Gastrocnemius medialis (tissue), 4 donors: ENCODE data around the gene BEAN1. TPM values are rescaled to one million over a fixed set of nuclear protein-coding genes. Genes with fewer than 3 reads are reported as not detected.

ENCODE experiments used
- ATAC-seq, 2 donors: fragments of 150-250 bp; one replicate each; pipeline ENCODE4 v1.9.1; 2016
- DNase-seq, 2 donors: peaks; one replicate each; pipeline ENCODE4 v3.0.0-alpha.2; 2019
- H3K27ac ChIP-seq, 4 donors: fragments of 200-600 bp; sonication (generic); 1 replicate in 1 of 4; 2 replicates in 3 of 4; pipeline ENCODE4 v1.5.1; 2016 to 2018; ENCODE audit warnings: mild to moderate bottlenecking in 2 of 4, moderate library complexity in 1 of 4
- H3K27me3 ChIP-seq, 3 donors: fragments of 200-600 bp; sonication (generic) in 2 of 3; 1 replicate in 1 of 3; 2 replicates in 2 of 3; pipeline versions ENCODE4 v1.5.1 to v1.6.0; 2016 to 2019; ENCODE audit warnings: mild to moderate bottlenecking in 1 of 3, moderate library complexity in 1 of 3
- H3K36me3 ChIP-seq, 2 donors: fragments of 200-600 bp; sonication (generic) in 1 of 2; one replicate each; pipeline ENCODE4 v1.5.1; 2017 to 2018
- H3K4me1 ChIP-seq, 2 donors: fragments of 200-600 bp; sonication (generic) in 1 of 2; one replicate each; pipeline ENCODE4 v1.5.1; 2016 to 2017; ENCODE audit warnings: mild to moderate bottlenecking in 2 of 2
- H3K4me3 ChIP-seq, 4 donors: fragments of 200-600 bp; sonication (generic) in 3 of 4; 1 replicate in 1 of 4; 2 replicates in 3 of 4; pipeline ENCODE4 v1.5.1; 2016 to 2019; ENCODE audit warnings: mild to moderate bottlenecking in 2 of 4
- H3K9me3 ChIP-seq, 3 donors: fragments of 200-600 bp; sonication (generic) in 2 of 3; 1 replicate in 1 of 3; 2 replicates in 2 of 3; pipeline ENCODE4 v1.5.1; 2016 to 2019
- POLR2A ChIP-seq, 2 donors: fragments of 450-650 bp; IDR thresholded peaks; one replicate each; pipeline ENCODE4 v1.6.1; 2017; ENCODE audit warnings: antibody characterized with exemption in 2 of 2, mild to moderate bottlenecking in 2 of 2, moderate library complexity in 2 of 2
- in situ Hi-C, 4 donors: fragments of 200-750 bp; cut with MboI; loops; one replicate each; pipeline versions ENCODE4 v1.15.0 to v1.8.0; 2017; ENCODE audit warnings: low sequenced_read_pairs in 4 of 4
- intact Hi-C: fragments of 100-400 bp; cut with DNase I; formaldehyde crosslinking; loops from one replicate; pipeline ENCODE4 v1.15.1; 2023; ENCODE audit warnings: low total_unique reads
- total RNA-seq, 4 donors: library from RNA; depleted of rRNA; stranded (reverse); fragments of >200 nt; gene quantifications; one replicate each; pipeline versions ENCODE4 v1.1.0 to v1.2.3, GENCODE V29; 2016
- TF ChIP-seq, protein P1 (sequence below), 5 experiments: fragments of 450-650 bp in 3 of 5; fragments of 200-600 bp in 2 of 5; sonication (generic) in 2 of 5; IDR thresholded peaks in 4 of 5; conservative IDR thresholded peaks in 1 of 5; 1 replicate in 4 of 5; 2 replicates in 1 of 5; pipeline ENCODE4 v1.5.1; 2016 to 2019; ENCODE audit warnings: antibody characterized with exemption in 5 of 5, mild to moderate bottlenecking in 3 of 5, moderate library complexity in 3 of 5

Gene BEAN1
- total RNA-seq, 4 donors from 2014 or later: not detected

DNA sequence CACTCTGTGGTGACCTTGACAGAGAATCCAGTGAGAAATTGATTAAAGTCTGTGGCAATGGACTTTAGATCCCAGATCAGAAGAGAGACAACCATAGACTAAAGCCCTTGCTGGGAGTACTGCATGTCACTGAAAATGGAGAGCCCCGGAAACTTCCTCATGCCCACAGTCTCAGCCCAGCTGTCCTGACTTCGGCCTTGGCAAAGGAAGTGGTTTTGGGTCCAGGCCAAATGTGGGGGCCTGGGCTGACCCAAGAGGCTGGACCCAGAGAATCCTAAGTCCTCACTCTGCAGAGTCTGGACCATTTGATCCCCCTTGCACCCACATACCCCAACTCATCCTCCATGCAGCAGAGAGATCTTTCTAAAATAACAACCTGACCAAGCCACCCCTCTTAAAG lies 4.7 kb upstream of the BEAN1 start:
- Histone ChIP-seq H3K36me3 (no peaks in the 10 kb centered on the region), H3K27me3 (peaks cover 14 to 20% (median 17%) of the 10 kb centered on the region in 3 donors), H3K4me3 (no peak overlapping the region), H3K4me1 (peaks cover 0 to 4% of the 10 kb centered on the region in 2 donors), H3K27ac (no peak overlapping the region), H3K9me3 (no peaks in the 10 kb centered on the region)
- TF ChIP-seq, protein P1, sequence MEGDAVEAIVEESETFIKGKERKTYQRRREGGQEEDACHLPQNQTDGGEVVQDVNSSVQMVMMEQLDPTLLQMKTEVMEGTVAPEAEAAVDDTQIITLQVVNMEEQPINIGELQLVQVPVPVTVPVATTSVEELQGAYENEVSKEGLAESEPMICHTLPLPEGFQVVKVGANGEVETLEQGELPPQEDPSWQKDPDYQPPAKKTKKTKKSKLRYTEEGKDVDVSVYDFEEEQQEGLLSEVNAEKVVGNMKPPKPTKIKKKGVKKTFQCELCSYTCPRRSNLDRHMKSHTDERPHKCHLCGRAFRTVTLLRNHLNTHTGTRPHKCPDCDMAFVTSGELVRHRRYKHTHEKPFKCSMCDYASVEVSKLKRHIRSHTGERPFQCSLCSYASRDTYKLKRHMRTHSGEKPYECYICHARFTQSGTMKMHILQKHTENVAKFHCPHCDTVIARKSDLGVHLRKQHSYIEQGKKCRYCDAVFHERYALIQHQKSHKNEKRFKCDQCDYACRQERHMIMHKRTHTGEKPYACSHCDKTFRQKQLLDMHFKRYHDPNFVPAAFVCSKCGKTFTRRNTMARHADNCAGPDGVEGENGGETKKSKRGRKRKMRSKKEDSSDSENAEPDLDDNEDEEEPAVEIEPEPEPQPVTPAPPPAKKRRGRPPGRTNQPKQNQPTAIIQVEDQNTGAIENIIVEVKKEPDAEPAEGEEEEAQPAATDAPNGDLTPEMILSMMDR (IDR thresholded peaks at IDR 0.05 in 4 of 5, conservative IDR thresholded peaks at IDR 0.05 in 1 of 5): no peak
- TF ChIP-seq POLR2A (IDR thresholded peaks at IDR 0.05): no peak
- no peak for ATAC-seq
- in situ Hi-C loops: loop anchor here in 1 of 4 donors (25.0 kb wide), 1 partner anchor 440 kb away; no protein-coding TSS in a partner anchor
- no peak for DNase-seq
- intact Hi-C loops: no loop called here

DNA sequence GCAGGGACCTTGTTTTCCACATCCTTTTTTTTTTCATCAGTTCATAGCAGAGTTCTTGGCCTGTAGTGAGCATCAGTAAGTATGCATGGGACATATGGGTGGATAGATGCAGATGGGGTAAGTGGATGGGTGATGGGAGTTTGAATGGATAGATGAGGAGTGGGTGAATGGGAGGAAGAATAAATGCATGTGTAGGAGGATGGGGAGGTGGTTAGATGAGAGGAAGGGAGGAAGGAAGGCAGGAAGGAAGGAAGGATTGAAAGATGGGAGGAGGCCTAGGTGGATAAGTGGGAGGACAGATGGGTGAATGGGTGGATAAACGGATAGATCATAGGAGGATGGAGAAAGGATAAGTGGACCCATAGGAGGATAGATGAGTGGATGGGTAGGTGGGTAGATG lies 3.9 kb upstream of the BEAN1 start:
- ATAC-seq: no peak
- no peak overlapping the region for H3K27ac ChIP-seq
- no peaks in the 10 kb centered on the region for H3K9me3 ChIP-seq
- in situ Hi-C loops: loop anchor here in 1 of 4 donors (25.0 kb wide), 1 partner anchor 439 kb away; no protein-coding TSS in a partner anchor
- no peak overlapping the region for H3K4me3 ChIP-seq
- intact Hi-C loops: no loop called here
- H3K27me3 ChIP-seq: peaks cover 14 to 28% (median 21%) of the 10 kb centered on the region in 3 donors
- DNase-seq: no peak
- peaks cover 0 to 9% of the 10 kb centered on the region in 2 donors for H3K4me1 ChIP-seq
- no peaks in the 10 kb centered on the region for H3K36me3 ChIP-seq
- TF ChIP-seq POLR2A (IDR thresholded peaks at IDR 0.05): no peak
- TF ChIP-seq, protein P1 (IDR thresholded peaks at IDR 0.05 in 4 of 5, conservative IDR thresholded peaks at IDR 0.05 in 1 of 5): no peak

DNA sequence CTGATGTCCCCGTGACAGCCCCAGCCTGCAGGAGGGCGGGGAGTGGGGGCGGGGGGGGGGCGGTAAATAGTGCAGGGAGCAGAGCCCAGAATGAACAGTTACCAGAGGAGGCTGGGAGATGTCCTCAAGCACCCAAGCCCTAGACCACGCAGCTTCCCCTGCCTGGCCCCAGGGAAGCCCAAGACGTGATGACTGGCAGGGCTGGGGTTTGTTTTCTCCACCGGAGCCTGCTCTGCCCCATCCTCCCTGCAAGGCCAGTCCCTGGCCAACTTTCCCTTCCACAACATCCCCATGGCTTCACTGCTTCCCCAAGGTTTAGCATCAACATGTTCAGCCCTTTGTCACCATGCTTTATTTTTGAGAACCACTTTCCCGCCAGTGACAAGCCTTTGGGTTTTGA lies 1.4 kb upstream of the BEAN1 start:
- no peak for TF ChIP-seq POLR2A (IDR thresholded peaks at IDR 0.05)
- TF ChIP-seq, protein P1 (IDR thresholded peaks at IDR 0.05 in 4 of 5, conservative IDR thresholded peaks at IDR 0.05 in 1 of 5): no peak
- no peaks in the 10 kb centered on the region for H3K9me3 ChIP-seq
- no peak overlapping the region for H3K4me3 ChIP-seq
- intact Hi-C loops (no loop called here), in situ Hi-C loops (no loop called here)
- H3K27me3 ChIP-seq: peaks cover 21 to 44% (median 38%) of the 10 kb centered on the region in 3 donors
- peaks cover 0 to 9% of the 10 kb centered on the region in 2 donors for H3K4me1 ChIP-seq
- DNase-seq: no peak
- no peak overlapping the region for H3K27ac ChIP-seq
- no peak for ATAC-seq
- no peaks in the 10 kb centered on the region for H3K36me3 ChIP-seq

DNA sequence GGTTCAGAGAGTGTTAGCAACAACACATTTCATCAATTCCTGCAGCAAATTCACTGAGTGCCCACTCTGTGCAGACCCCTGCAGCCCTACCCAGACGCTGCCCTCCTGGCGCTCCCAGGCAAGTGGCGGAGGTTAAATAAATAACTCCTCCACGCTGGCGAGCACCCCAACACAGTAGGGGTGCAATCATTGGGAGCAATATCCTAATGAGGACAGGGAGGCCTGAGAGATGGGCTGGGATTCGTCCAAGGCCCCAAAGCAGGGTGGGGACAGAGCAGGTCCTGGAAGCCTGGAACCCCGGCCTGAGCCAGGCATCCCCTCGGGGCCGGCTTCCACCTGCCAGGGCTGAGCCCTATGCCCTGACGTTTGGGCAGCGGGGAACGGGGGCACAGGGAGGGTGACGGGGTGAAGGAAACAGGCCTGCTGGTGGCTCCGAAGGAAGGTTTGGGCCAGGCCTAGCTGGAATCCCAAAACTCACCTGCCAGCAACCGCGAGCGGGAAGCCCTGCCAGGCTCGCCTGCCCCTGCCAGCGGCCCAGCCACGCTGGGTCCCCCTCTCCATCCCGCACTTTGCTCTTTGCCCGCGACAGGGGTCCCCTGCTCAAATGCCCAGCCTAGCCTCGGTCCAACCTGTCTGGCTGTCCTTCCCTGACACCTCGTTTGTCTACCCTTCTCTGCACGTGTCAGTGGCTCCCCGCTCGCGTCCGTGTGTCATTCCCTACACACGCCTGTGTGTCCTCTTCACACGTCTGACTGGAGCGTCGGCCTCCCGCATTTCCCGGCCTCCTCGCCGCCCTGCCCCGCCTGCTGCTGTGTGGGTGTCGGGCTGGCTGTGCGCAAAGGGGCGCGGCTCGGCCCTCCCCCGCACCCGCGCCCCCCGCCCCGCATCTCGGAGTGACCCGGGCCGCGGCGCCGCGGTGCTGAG lies 721 bp upstream of the BEAN1 start:
- H3K27ac ChIP-seq: no peak overlapping the region
- peaks cover 0 to 9% of the 10 kb centered on the region in 2 donors for H3K4me1 ChIP-seq
- DNase-seq (no peak), ATAC-seq (no peak)
- no peaks in the 10 kb centered on the region for H3K9me3 ChIP-seq
- intact Hi-C loops (no loop called here), in situ Hi-C loops (no loop called here)
- H3K27me3 ChIP-seq: peaks cover 25 to 44% (median 38%) of the 10 kb centered on the region in 3 donors
- peak overlapping the region in 3 of 4 donors; percentile 6 to 35 (median 31) for H3K4me3 ChIP-seq
- TF ChIP-seq POLR2A (IDR thresholded peaks at IDR 0.05): no peak
- TF ChIP-seq, protein P1 (IDR thresholded peaks at IDR 0.05 in 4 of 5, conservative IDR thresholded peaks at IDR 0.05 in 1 of 5): no peak
- H3K36me3 ChIP-seq: no peaks in the 10 kb centered on the region
